22Rv1 (cell line): Measurements from ENCODE around the gene RFT1.
A peak's percentile ranks its signal among the peaks of the same experiment; 100 is the strongest.

Experiments
- H3K27ac ChIP-seq: fragments of 450-650 bp; 2 replicates; pipeline ENCODE4 v1.5.1; 2017
- CTCF ChIP-seq: fragments of 450-650 bp; IDR thresholded peaks from 2 replicates; pipeline ENCODE4 v1.5.1; 2017; ENCODE audit warnings: mild to moderate bottlenecking
- ZFX ChIP-seq: fragments of 450-650 bp; IDR thresholded peaks from 2 replicates; pipeline ENCODE4 v1.6.1; 2017; ENCODE audit warnings: antibody characterized with exemption, borderline replicate concordance

Gene RFT1

GRCh38 chr3:53147151-53147902, 17.1 kb upstream of the RFT1 start:
- peak overlapping the region; percentile 94 for H3K27ac ChIP-seq
- TF ChIP-seq ZFX (no peak), CTCF (no peak)

GRCh38 chr3:53146319-53146891, 16.2 kb upstream of the RFT1 start:
- H3K27ac ChIP-seq, result peak overlapping the region; percentile 94
- TF ChIP-seq ZFX, result no peak
- no peak for TF ChIP-seq CTCF

- TF ChIP-seq CTCF (no peak), ZFX (no peak)
- H3K27ac ChIP-seq, result peak overlapping the region; percentile 94
Measured at GRCh38 chr3:53145713-53146080, 15.5 kb upstream of the RFT1 start.

GRCh38 chr3:53144862-53145712, 14.9 kb upstream of the RFT1 start:
- no peak for TF ChIP-seq CTCF
- no peak for TF ChIP-seq ZFX
- peak overlapping the region; percentile 94 for H3K27ac ChIP-seq

- no peak for TF ChIP-seq ZFX
- TF ChIP-seq CTCF, result no peak
- peak overlapping the region; percentile 94 for H3K27ac ChIP-seq
Measured at GRCh38 chr3:53144446-53144845, 14.2 kb upstream of the RFT1 start.

GRCh38 chr3:53142986-53143385, 12.8 kb upstream of the RFT1 start:
- H3K27ac ChIP-seq, result no peak overlapping the region
- no peak for TF ChIP-seq CTCF
- TF ChIP-seq ZFX, result no peak
